Astrocyte (in vitro differentiated cells and primary cell): ENCODE measurements around the gene ABLIM2.

ENCODE experiments used
- EZH2 ChIP-seq: IDR thresholded peaks from 2 replicates; pipeline ENCODE4 v1.6.1; 2012; ENCODE audit warnings: mild to moderate bottlenecking, low read length, inconsistent platforms; ENCODE audit not compliant: insufficient read depth
- TF ChIP-seq, protein P1 (sequence below): IDR thresholded peaks from 2 replicates; pipeline ENCODE4 v1.5.1; 2011; ENCODE audit warnings: low read depth, mild to moderate bottlenecking, inconsistent platforms, low read length, moderate library complexity; ENCODE audit not compliant: insufficient read depth

DNA sequence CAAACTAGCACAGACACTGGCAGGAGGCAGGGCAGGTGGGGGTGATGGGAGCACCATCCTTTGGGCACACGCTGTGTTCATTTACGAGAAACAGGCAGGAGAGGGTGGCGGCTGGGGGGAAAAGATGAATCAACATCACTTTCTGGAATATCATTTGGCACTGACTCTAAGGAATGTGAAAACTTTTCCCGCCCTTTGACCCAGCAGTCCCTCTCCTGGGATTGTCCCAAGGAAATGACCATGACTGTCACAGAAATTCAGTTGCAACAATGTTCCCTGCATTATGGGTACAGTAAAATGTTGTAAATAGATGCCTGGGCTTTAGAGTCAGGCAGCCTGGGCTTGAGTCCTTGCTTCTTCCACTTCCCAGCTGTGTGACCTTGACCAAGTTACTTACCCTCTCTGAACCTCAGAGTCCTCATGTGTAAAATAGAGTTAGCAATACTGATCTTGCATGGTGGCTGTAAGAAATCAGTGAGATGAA lies 58.6 kb downstream of the ABLIM2 start:
- TF ChIP-seq, protein P1, sequence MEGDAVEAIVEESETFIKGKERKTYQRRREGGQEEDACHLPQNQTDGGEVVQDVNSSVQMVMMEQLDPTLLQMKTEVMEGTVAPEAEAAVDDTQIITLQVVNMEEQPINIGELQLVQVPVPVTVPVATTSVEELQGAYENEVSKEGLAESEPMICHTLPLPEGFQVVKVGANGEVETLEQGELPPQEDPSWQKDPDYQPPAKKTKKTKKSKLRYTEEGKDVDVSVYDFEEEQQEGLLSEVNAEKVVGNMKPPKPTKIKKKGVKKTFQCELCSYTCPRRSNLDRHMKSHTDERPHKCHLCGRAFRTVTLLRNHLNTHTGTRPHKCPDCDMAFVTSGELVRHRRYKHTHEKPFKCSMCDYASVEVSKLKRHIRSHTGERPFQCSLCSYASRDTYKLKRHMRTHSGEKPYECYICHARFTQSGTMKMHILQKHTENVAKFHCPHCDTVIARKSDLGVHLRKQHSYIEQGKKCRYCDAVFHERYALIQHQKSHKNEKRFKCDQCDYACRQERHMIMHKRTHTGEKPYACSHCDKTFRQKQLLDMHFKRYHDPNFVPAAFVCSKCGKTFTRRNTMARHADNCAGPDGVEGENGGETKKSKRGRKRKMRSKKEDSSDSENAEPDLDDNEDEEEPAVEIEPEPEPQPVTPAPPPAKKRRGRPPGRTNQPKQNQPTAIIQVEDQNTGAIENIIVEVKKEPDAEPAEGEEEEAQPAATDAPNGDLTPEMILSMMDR: no peak
- no peak for TF ChIP-seq EZH2
